K562 (cell line): Measurements from ENCODE around the gene ARHGEF6. TPM values are rescaled to one million over a fixed set of nuclear protein-coding genes. Genes with fewer than 3 reads are reported as not detected.

ENCODE experiments used
- CBFA2T2 ChIP-seq: fragments of 450-650 bp; conservative IDR thresholded peaks from 2 replicates; pipeline ENCODE4 v1.6.1; 2017; ENCODE audit warnings: mild to moderate bottlenecking
- CEBPB ChIP-seq: fragments of 450-650 bp; IDR thresholded peaks from 2 replicates; pipeline ENCODE4 v1.6.1; 2016; ENCODE audit warnings: missing genetic modification characterization, missing compliant biosample characterization
- DPF2 ChIP-seq: fragments of 450-650 bp; IDR thresholded peaks from 2 replicates; pipeline ENCODE4 v1.6.1; 2016
- EHMT2 ChIP-seq: fragments of 450-650 bp; IDR thresholded peaks from 2 replicates; pipeline ENCODE4 v1.6.1; 2018; ENCODE audit warnings: antibody characterized with exemption
- FOSL1 ChIP-seq: fragments of 200-800 bp; sonication (Bioruptor generic); conservative IDR thresholded peaks from 2 replicates; pipeline ENCODE4 v1.6.1; 2016; ENCODE audit warnings: missing genetic modification characterization, missing compliant biosample characterization
- MEIS2 ChIP-seq: fragments of 450-650 bp; IDR thresholded peaks from 2 replicates; pipeline ENCODE4 v1.6.1; 2014; ENCODE audit warnings: mild to moderate bottlenecking; ENCODE audit not compliant: partially characterized antibody
- MYNN ChIP-seq, 2 experiments: sonication (generic); formaldehyde crosslinking in 1 of 2; IDR thresholded peaks; 2 replicates each; pipeline versions ENCODE4 v1.5.0 to v1.6.1; 2016 to 2020; ENCODE audit warnings: antibody characterized with exemption in 1 of 2, missing genetic modification reagents in 1 of 2
- NR2C1 ChIP-seq, 2 experiments: fragments of 450-650 bp; IDR thresholded peaks; 2 replicates each; pipeline ENCODE4 v1.6.1; 2017; ENCODE audit warnings: mild to moderate bottlenecking in 2 of 2, antibody characterized with exemption in 1 of 2, inconsistent platforms in 1 of 2, missing compliant biosample characterization in 1 of 2, missing genetic modification characterization in 1 of 2
- TAF15 ChIP-seq: fragments of 200-400 bp; formaldehyde crosslinking; IDR thresholded peaks from 2 replicates; pipeline ENCODE4 v1.6.1; 2017; ENCODE audit warnings: mild to moderate bottlenecking, low read depth, low read length, moderate library complexity
- TEAD2 ChIP-seq: fragments of 450-650 bp; IDR thresholded peaks from 2 replicates; pipeline ENCODE4 v1.6.1; 2016; ENCODE audit warnings: missing genetic modification characterization, control low read depth, missing compliant biosample characterization
- ZNF232 ChIP-seq: sonication (generic); formaldehyde crosslinking; IDR thresholded peaks from 2 replicates; pipeline ENCODE4 v1.8.0; 2022; ENCODE audit warnings: mild to moderate bottlenecking, missing genetic modification reagents
- ZNF408 ChIP-seq: fragments of 250-450 bp; sonication (Bioruptor Pico); IDR thresholded peaks from 2 replicates; pipeline ENCODE4 v1.4.0; 2020; ENCODE audit warnings: low read depth, mild to moderate bottlenecking, moderate library complexity
- polyA plus RNA-seq, 8 experiments: library from polyadenylated mRNA; depleted of rRNA in 4 of 8; stranded (reverse) in 5 of 8; unstranded in 3 of 8; fragments of >200 nt; fragmentation: Nextera tagmentation in 2 of 8; fragmentation: Illumina TruSeq in 1 of 8; extraction: Ambion mirVana in 2 of 8; extraction: Trizol in 1 of 8; gene quantifications; 2 replicates each; pipeline versions ENCODE4 v1.2.1 to v1.2.3, GENCODE V29; 2011 to 2014; ENCODE audit warnings: inconsistent platforms in 1 of 8, missing spikeins in 1 of 8
- total RNA-seq, 7 experiments: library from RNA; depleted of rRNA in 6 of 7; stranded (reverse); fragments of >200 nt in 6 of 7; fragmentation: Illumina TruSeq in 2 of 7; extraction: Trizol in 2 of 7; gene quantifications; 2 replicates each; pipeline versions ENCODE4 v1.2.1 to v1.2.3, GENCODE V29; 2011 to 2021; ENCODE audit warnings: low replicate concordance in 1 of 7
- TF ChIP-seq, protein P1 (sequence below): fragments of 450-650 bp; formaldehyde crosslinking; IDR thresholded peaks from 2 replicates; pipeline ENCODE4 v1.4.0; 2022; ENCODE audit warnings: missing genetic modification characterization
- TF ChIP-seq, protein P2 (sequence below), 2 experiments: IDR thresholded peaks in 1 of 2; conservative IDR thresholded peaks in 1 of 2; 2 replicates each; pipeline ENCODE4 v1.6.1; 2016; ENCODE audit warnings: low read depth in 2 of 2, mild to moderate bottlenecking in 1 of 2, missing compliant biosample characterization in 1 of 2, missing genetic modification characterization in 1 of 2, moderate library complexity in 1 of 2
- TF ChIP-seq, protein P3 (sequence below): sonication (generic); formaldehyde crosslinking; IDR thresholded peaks from 2 replicates; pipeline ENCODE4 v1.8.0; 2022; ENCODE audit warnings: mild to moderate bottlenecking, low read depth, missing genetic modification reagents

The ARHGEF6 gene
- total and polyA plus RNA-seq, 9 of the 15 experiments (the other 6 are each of a cell fraction or from before 2014, with no cell fraction given) = 2.9 to 22.1 (median 13.3) TPM

DNA sequence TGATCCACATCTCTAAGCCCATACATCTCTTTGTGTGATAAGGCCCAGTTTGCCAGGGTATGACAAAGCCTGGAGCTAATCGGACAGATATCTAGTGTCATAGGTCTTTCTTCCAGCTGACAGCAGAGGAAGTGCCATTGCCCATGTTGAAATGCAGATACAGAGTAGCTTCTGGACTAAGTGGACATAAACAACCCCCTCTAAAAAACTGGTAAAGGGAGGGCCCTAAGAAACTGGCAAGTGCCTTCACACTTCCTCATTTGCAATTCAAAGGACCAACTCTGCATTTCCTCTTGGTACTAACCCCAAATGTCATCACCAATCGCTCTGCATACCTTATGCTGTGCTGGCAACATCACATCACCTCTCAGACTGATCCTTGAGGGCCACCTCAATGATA, 20.8 kb downstream of the ARHGEF6 start (continued):
- TF ChIP-seq ZNF232 (CRISPR knock-in tag) (no peak), ZNF408 (CRISPR knock-in tag) (no peak), EHMT2 (no peak), TAF15 (no peak), FOSL1 (tag) (0 out of 2 replicates have a peak, but pooled peaks have one; percentile 34), CBFA2T2 (0 out of 2 replicates have a peak, but pooled peaks have one; percentile 15), NR2C1 (IDR thresholded peaks at IDR 0.05) (no peak), NR2C1 (tag; IDR thresholded peaks at IDR 0.05) (peak; percentile 75; the same call in 1 of the 2 replicates), DPF2 (0 out of 2 replicates have a peak, but pooled peaks have one; percentile 17), MYNN (IDR thresholded peaks at IDR 0.05) (peak; percentile 52; the same call in 1 of the 2 replicates), MYNN (CRISPR knock-in tag; IDR thresholded peaks at IDR 0.05) (no peak), CEBPB (tag) (no peak), TEAD2 (tag) (no peak), MEIS2 (peak; percentile 38)
- TF ChIP-seq, protein P1, sequence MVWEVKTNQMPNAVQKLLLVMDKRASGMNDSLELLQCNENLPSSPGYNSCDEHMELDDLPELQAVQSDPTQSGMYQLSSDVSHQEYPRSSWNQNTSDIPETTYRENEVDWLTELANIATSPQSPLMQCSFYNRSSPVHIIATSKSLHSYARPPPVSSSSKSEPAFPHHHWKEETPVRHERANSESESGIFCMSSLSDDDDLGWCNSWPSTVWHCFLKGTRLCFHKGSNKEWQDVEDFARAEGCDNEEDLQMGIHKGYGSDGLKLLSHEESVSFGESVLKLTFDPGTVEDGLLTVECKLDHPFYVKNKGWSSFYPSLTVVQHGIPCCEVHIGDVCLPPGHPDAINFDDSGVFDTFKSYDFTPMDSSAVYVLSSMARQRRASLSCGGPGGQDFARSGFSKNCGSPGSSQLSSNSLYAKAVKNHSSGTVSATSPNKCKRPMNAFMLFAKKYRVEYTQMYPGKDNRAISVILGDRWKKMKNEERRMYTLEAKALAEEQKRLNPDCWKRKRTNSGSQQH (CRISPR knock-in tag) = no peak
- TF ChIP-seq, protein P2, sequence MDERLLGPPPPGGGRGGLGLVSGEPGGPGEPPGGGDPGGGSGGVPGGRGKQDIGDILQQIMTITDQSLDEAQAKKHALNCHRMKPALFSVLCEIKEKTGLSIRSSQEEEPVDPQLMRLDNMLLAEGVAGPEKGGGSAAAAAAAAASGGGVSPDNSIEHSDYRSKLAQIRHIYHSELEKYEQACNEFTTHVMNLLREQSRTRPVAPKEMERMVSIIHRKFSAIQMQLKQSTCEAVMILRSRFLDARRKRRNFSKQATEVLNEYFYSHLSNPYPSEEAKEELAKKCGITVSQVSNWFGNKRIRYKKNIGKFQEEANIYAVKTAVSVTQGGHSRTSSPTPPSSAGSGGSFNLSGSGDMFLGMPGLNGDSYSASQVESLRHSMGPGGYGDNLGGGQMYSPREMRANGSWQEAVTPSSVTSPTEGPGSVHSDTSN (CRISPR knock-in tag; IDR thresholded peaks at IDR 0.05; ENCODE audit: low read depth) = no peak
- TF ChIP-seq, protein P2 (tag; conservative IDR thresholded peaks at IDR 0.05; ENCODE audit: low read depth) = peak; percentile 57
- TF ChIP-seq, protein P3, sequence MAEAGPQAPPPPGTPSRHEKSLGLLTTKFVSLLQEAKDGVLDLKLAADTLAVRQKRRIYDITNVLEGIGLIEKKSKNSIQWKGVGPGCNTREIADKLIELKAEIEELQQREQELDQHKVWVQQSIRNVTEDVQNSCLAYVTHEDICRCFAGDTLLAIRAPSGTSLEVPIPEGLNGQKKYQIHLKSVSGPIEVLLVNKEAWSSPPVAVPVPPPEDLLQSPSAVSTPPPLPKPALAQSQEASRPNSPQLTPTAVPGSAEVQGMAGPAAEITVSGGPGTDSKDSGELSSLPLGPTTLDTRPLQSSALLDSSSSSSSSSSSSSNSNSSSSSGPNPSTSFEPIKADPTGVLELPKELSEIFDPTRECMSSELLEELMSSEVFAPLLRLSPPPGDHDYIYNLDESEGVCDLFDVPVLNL (CRISPR knock-in tag) = no peak
